ENCODE data around the gene GLRX3. TPM values are rescaled to one million over a fixed set of nuclear protein-coding genes. Genes with fewer than 3 reads are reported as not detected.

GLRX3 gene
- polyA plus RNA-seq, 1 of the 3 experiments (the other 2 are of a cell fraction) = 93.8 TPM

- TF ChIP-seq ZBTB33 (IDR thresholded peaks at IDR 0.05; ENCODE audit: borderline replicate concordance, low read depth) (no peak), MEF2A (IDR thresholded peaks at IDR 0.05; ENCODE audit: borderline replicate concordance, low read depth) (no peak), CTCF (IDR thresholded peaks at IDR 0.05) (no peak)
These were observed 25.1 kb downstream of the GLRX3 start (continued) for GRCh38 chr10:130161331-130161730.

GRCh38 chr10:130167193-130167592 is 31.0 kb downstream of the GLRX3 start:
- Histone ChIP-seq H4K20me1 (ENCODE audit: insufficient read depth) (no peaks in the 10 kb centered on the region), H3K9ac (no peak overlapping the region)
- CTCF ChIA-PET = interaction anchor here (0.7 kb wide), 1 partner anchor 22 kb away, joined by 4 read pairs; no protein-coding TSS in a partner anchor

More at GRCh38 chr10:130167193-130167592, 31.0 kb downstream of the GLRX3 start:
- POLR2A ChIA-PET = no interaction called here
- no peaks in the 10 kb centered on the region for H3F3A ChIP-seq (replicated peaks; ENCODE audit: insufficient read depth)
- H3K4me3 ChIP-seq (ENCODE audit: low read depth in 2 of 2, low read length in 1 of 2) = no peak overlapping the region
- H3K9me3 ChIP-seq = no peaks in the 10 kb centered on the region
- H3K27ac ChIP-seq (ENCODE audit: low read depth in 2 of 2, low read length in 1 of 2) = no peak overlapping the region
- no peaks in the 10 kb centered on the region for H3K4me1 ChIP-seq (ENCODE audit: control insufficient read depth in 1 of 2, insufficient read depth in 2 of 2, low read depth in 1 of 2, low read length in 1 of 2)
- DNase-seq = no peak
- H3K4me2 ChIP-seq = no peak overlapping the region
- TF ChIP-seq JUND (IDR thresholded peaks at IDR 0.05) (no peak), MXI1 (IDR thresholded peaks at IDR 0.05; ENCODE audit: low read depth, low read length) (no peak), EZH2phosphoT487 (IDR thresholded peaks at IDR 0.05; ENCODE audit: borderline replicate concordance, low read depth) (no peak), CTCF (IDR thresholded peaks at IDR 0.05) (no peak), POLR2AphosphoS5 (IDR thresholded peaks at IDR 0.05; ENCODE audit: low read depth, low read length) (no peak), RXRA (IDR thresholded peaks at IDR 0.05; ENCODE audit: borderline replicate concordance, low read depth) (no peak), USF2 (IDR thresholded peaks at IDR 0.05; ENCODE audit: borderline replicate concordance, low read depth, low read length) (no peak), NRF1 (IDR thresholded peaks at IDR 0.05; ENCODE audit: low read depth, low read length) (no peak), MEF2A (IDR thresholded peaks at IDR 0.05; ENCODE audit: borderline replicate concordance, low read depth) (no peak), PBX3 (IDR thresholded peaks at IDR 0.05) (no peak), IRF3 (IDR thresholded peaks at IDR 0.05; ENCODE audit: low read depth, low read length) (no peak), ZBTB33 (IDR thresholded peaks at IDR 0.05; ENCODE audit: borderline replicate concordance, low read depth) (no peak), EP300 (IDR thresholded peaks at IDR 0.05; ENCODE audit: borderline replicate concordance in 1 of 2, low read depth in 1 of 2, low read length in 1 of 2) (no peak), FOSL2 (IDR thresholded peaks at IDR 0.05; ENCODE audit: borderline replicate concordance, low read depth) (no peak), RCOR1 (IDR thresholded peaks at IDR 0.05; ENCODE audit: low read length) (no peak), MAX (IDR thresholded peaks at IDR 0.05; ENCODE audit: low read depth) (no peak), GABPA (IDR thresholded peaks at IDR 0.05; ENCODE audit: low read depth) (no peak), RAD21 (IDR thresholded peaks at IDR 0.05; ENCODE audit: low read length) (no peak)
- no peaks in the 10 kb centered on the region for H3K9me2 ChIP-seq
- no peak overlapping the region for H2AFZ ChIP-seq (ENCODE audit: low read depth)
- peaks cover 61 to 72% of the 10 kb centered on the region in 2 experiments for H3K36me3 ChIP-seq (replicated peaks in 1 of 2; ENCODE audit: control insufficient read depth in 1 of 2, insufficient read depth in 2 of 2, low read length in 1 of 2)
- 97% methylated on average over 7 of the region's 7 CpGs for WGBS (ENCODE audit: low lambda C conversion rate)
- peaks cover 25% of the 10 kb centered on the region for H3K79me2 ChIP-seq (ENCODE audit: insufficient read depth)
- no peaks in the 10 kb centered on the region for H3K27me3 ChIP-seq (ENCODE audit: insufficient read depth)
